Glutamatergic neuron (in vitro differentiated cells): ENCODE measurements around the gene KDM1A. TPM values are rescaled to one million over a fixed set of nuclear protein-coding genes. Genes with fewer than 3 reads are reported as not detected.

Experiments
- DNase-seq: peaks from one replicate; pipeline ENCODE4 v3.0.0; 2022
- H3K27ac Mint-ChIP-seq: one replicate; pipeline ENCODE4 v1.8.0; 2020; ENCODE audit warnings: mild to moderate bottlenecking, mixed read lengths, inconsistent platforms; ENCODE audit not compliant: unreplicated experiment
- H3K27me3 Mint-ChIP-seq: one replicate; pipeline ENCODE4 v1.8.0; 2020; ENCODE audit warnings: mild to moderate bottlenecking, moderate library complexity, mixed read lengths, inconsistent platforms; ENCODE audit not compliant: unreplicated experiment
- H3K36me3 Mint-ChIP-seq: one replicate; pipeline ENCODE4 v1.8.0; 2020; ENCODE audit warnings: mild to moderate bottlenecking, mixed read lengths, inconsistent platforms; ENCODE audit not compliant: unreplicated experiment
- H3K4me1 Mint-ChIP-seq: one replicate; pipeline ENCODE4 v1.8.0; 2020; ENCODE audit warnings: mild to moderate bottlenecking, low read depth, mixed read lengths, inconsistent platforms; ENCODE audit not compliant: unreplicated experiment
- H3K4me3 Mint-ChIP-seq: one replicate; pipeline ENCODE4 v1.8.0; 2020; ENCODE audit warnings: mild to moderate bottlenecking, mixed read lengths, inconsistent platforms; ENCODE audit not compliant: unreplicated experiment
- H3K9me3 Mint-ChIP-seq: one replicate; pipeline ENCODE4 v1.8.0; 2020; ENCODE audit warnings: mild to moderate bottlenecking, moderate library complexity, mixed read lengths, inconsistent platforms; ENCODE audit not compliant: unreplicated experiment
- CTCF ChIP-seq: fragments of 200-600 bp; sonication (generic); IDR thresholded peaks from one replicate; pipeline ENCODE4 v1.5.0; 2021; ENCODE audit not compliant: partially characterized antibody, unreplicated experiment
- total RNA-seq: library from RNA; stranded (reverse); fragmentation: NEBNext Ultra II Directional; extraction: Animal tissue kit (Norgen Biotek cat#: 25700); gene quantifications from one replicate; pipeline ENCODE4 v1.2.1, GENCODE V29; 2021; ENCODE audit not compliant: unreplicated experiment

KDM1A gene
- total RNA-seq, 1 donor from 2014 or later: 301 TPM

- Mint-ChIP-seq H3K27ac (peak overlapping the region; percentile 14), H3K4me3 (no peak overlapping the region), H3K36me3 (peaks cover 11% of the 10 kb centered on the region), H3K27me3 (peaks cover 9% of the 10 kb centered on the region), H3K4me1 (peaks cover 5% of the 10 kb centered on the region), H3K9me3 (peaks cover 11% of the 10 kb centered on the region)
- TF ChIP-seq CTCF: no peak
- no peak for DNase-seq
Measured at GRCh38 chr1:23090056-23090455, 70.8 kb downstream of the KDM1A start.

GRCh38 chr1:23091545-23091944 lies 72.3 kb downstream of the KDM1A start:
- no peak overlapping the region for H3K4me3 Mint-ChIP-seq
- peak overlapping the region; percentile 62 for H3K27ac Mint-ChIP-seq

GRCh38 chr1:23092447-23092846 lies 73.2 kb downstream of the KDM1A start:
- Mint-ChIP-seq H3K27me3 (peaks cover 7% of the 10 kb centered on the region), H3K4me1 (peaks cover 5% of the 10 kb centered on the region), H3K4me3 (no peak overlapping the region), H3K9me3 (peaks cover 8% of the 10 kb centered on the region), H3K36me3 (peaks cover 5% of the 10 kb centered on the region), H3K27ac (no peak overlapping the region)
- DNase-seq: no peak
- TF ChIP-seq CTCF: no peak

More at GRCh38 chr1:23091545-23091944, 72.3 kb downstream of the KDM1A start:
- peaks cover 12% of the 10 kb centered on the region for H3K36me3 Mint-ChIP-seq
- peaks cover 9% of the 10 kb centered on the region for H3K9me3 Mint-ChIP-seq
- no peak for DNase-seq
- H3K27me3 Mint-ChIP-seq: peaks cover 8% of the 10 kb centered on the region
- peaks cover 5% of the 10 kb centered on the region for H3K4me1 Mint-ChIP-seq
- TF ChIP-seq CTCF: no peak

GRCh38 chr1:23097316-23097715 lies 78.0 kb downstream of the KDM1A start:
- Mint-ChIP-seq H3K27me3 (peaks cover 4% of the 10 kb centered on the region), H3K27ac (no peak overlapping the region), H3K4me1 (peaks cover 34% of the 10 kb centered on the region), H3K9me3 (peaks cover 8% of the 10 kb centered on the region), H3K36me3 (peaks cover 5% of the 10 kb centered on the region), H3K4me3 (no peak overlapping the region)
- DNase-seq: no peak
- TF ChIP-seq CTCF: no peak

- peaks cover 8% of the 10 kb centered on the region for H3K9me3 Mint-ChIP-seq
- peak; percentile 54 for DNase-seq
- H3K27me3 Mint-ChIP-seq: peaks cover 4% of the 10 kb centered on the region
- peaks cover 5% of the 10 kb centered on the region for H3K36me3 Mint-ChIP-seq
- H3K27ac Mint-ChIP-seq: peak overlapping the region; percentile 44
- peak; percentile 86 for TF ChIP-seq CTCF
- peak overlapping the region; percentile 19 for H3K4me3 Mint-ChIP-seq
- peaks cover 42% of the 10 kb centered on the region for H3K4me1 Mint-ChIP-seq
Measured at GRCh38 chr1:23098463-23099170, 79.3 kb downstream of the KDM1A start.
